ENCODE results near the gene VPS54.

VPS54 gene

DNA sequence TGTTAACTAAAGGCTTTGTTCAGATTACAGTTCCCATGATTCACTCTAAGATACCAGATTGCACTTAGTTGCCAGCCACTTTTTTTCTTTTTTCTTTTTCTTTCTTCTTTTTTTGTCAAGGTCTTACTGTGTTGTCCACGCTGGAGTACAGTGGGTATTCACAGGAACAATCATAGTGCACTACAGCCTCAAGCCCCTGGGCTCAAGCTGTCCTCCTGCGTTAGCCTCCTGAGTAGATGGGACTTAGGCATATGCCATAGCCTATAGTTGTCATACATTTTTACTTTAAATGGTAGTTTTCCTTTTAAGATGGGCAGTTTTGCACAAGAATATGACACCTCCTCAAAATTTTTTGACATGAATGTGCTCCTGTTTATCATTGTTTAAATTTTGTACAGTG is 175.4 kb downstream of the VPS54 start:
- no peak for DNase-seq (ENCODE audit: low read depth in 2 of 2)

DNA sequence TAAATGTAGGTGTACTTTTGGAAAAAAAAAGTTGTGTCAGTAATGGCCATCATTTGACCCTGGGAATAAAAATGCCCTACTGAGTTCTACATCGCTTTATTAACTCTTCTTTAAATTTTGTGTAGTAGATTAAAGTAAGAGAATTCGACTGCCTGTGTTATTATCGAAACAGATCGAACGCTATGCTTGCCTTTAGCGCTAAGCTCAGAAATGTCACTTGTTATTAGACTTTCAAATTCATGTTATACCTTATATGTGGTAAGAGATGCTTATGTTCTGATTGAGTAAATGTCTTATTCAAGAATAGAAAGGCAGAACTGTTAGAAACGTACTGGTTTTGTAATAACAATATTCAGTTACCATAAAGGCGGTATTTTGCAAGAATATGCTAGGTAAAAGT is 176.1 kb downstream of the VPS54 start:
- no peak for DNase-seq (ENCODE audit: low read depth in 2 of 2)

DNA sequence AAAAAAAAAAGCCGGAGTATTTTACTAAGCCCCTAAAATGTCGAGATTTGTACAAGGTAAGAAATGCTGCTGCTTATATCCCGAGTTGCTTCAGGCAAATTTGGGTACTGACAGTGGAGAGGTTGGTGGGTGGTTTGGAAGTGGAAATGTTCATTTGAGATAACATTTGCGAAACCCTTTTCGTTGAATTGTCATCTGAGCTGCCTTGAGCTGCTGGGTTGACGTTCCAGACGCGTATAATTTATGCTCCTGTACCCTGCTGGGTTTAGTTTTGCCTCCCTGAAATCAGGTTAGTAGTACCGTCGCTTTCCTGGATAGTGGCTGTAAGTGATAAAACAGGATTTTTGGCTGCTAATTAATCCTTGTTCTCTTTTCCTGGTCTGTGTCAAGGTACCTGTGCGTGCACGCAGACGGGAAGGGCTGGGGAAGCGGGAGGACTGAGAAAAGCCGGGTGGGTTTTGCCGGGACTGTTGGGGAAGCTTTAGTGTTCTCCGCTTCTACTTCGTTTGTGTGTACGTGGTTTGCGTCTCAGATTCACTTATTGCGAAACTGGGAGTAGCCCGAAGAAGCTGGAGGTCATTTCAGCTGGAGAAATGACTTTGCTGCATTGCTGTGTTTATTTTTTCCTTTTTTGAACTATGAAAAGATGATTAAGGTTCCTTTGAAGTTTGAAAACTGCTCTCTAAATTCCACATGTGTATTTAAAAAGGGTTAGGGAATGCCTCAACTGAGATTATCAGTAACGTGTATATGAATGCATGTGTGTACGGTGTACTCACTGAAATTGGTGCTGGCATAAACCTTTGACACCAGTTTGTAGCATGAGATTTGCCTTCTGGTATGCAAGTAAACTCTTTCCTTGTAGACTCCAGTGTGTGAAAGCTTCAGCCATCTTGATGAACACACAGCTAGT is 176.8 kb downstream of the VPS54 start:
- no peak for DNase-seq (ENCODE audit: low read depth in 2 of 2)
